T-helper 2 cell treated with Interferon-gamma antibody and Interleukin-4, amounts not matched to agents 100 ng/mL and 5 ng/mL, for 36 hours (primary cell): Measurements from ENCODE around the gene ITLN2. TPM values are rescaled to one million over a fixed set of nuclear protein-coding genes. Genes with fewer than 3 reads are reported as not detected.
"Not testable (repeated sequence)": the region's sequence is repeated elsewhere in the genome, so short reads cannot be mapped to it uniquely, and the experiment has no call there.

Experiments
- intact Hi-C: fragments of 100-400 bp; cut with micrococcal nuclease; formaldehyde crosslinking; loops from one replicate; pipeline ENCODE4 v1.15.1; 2023
- total RNA-seq: library from RNA; stranded (reverse); gene quantifications from 2 replicates; pipeline ENCODE4 v1.2.3, GENCODE V29; 2022

ITLN2 gene
- total RNA-seq, 1 donor from 2014 or later: not detected

- intact Hi-C loops: no loop called here
Observed at GRCh38 chr1:160956966-160957365, 2.4 kb upstream of the ITLN2 start.

- intact Hi-C loops: no loop called here
Observed at GRCh38 chr1:160953030-160953429, 1.6 kb downstream of the ITLN2 start.

GRCh38 chr1:160952129-160952510 lies 2.5 kb downstream of the ITLN2 start:
- intact Hi-C loops: no loop called here

GRCh38 chr1:160951443-160952128 lies 3.0 kb downstream of the ITLN2 start:
- intact Hi-C loops: loop anchor here (1.0 to 2.0 kb wide), 3 partner anchors 116 to 270 kb away; no protein-coding TSS in a partner anchor

GRCh38 chr1:160950657-160951056 lies 4.0 kb downstream of the ITLN2 start:
- intact Hi-C loops: loop anchor here (1.0 to 2.0 kb wide), 3 partner anchors 115 to 269 kb away; no protein-coding TSS in a partner anchor

- intact Hi-C loops: loop anchor here (2.0 kb wide), 1 partner anchor 173 kb away; no protein-coding TSS in a partner anchor
Observed at GRCh38 chr1:160949881-160950280, 4.7 kb downstream of the ITLN2 start.

GRCh38 chr1:160949216-160949880 lies 5.3 kb downstream of the ITLN2 start:
- intact Hi-C loops: not testable (repeated sequence)

GRCh38 chr1:160947174-160947759 lies 7.3 kb downstream of the ITLN2 start:
- intact Hi-C loops: not testable (repeated sequence)

GRCh38 chr1:160945881-160946280 lies 8.7 kb downstream of the ITLN2 start:
- intact Hi-C loops: not testable (repeated sequence)

GRCh38 chr1:160945079-160945478 lies 9.5 kb downstream of the ITLN2 start:
- intact Hi-C loops: no loop called here

GRCh38 chr1:160942926-160943325 lies 11.7 kb downstream of the ITLN2 start:
- intact Hi-C loops: no loop called here

GRCh38 chr1:160936666-160937065 lies 17.9 kb downstream of the ITLN2 start:
- intact Hi-C loops: not testable (repeated sequence)

GRCh38 chr1:160935527-160936258 lies 18.9 kb downstream of the ITLN2 start:
- intact Hi-C loops: no loop called here

- intact Hi-C loops: not testable (repeated sequence)
Observed at GRCh38 chr1:160933305-160933704, 21.3 kb downstream of the ITLN2 start.

- intact Hi-C loops: no loop called here
Observed at GRCh38 chr1:160925652-160926244, 28.9 kb downstream of the ITLN2 start.

- intact Hi-C loops: no loop called here
Observed at GRCh38 chr1:160924791-160925651, 29.6 kb downstream of the ITLN2 start.

GRCh38 chr1:160916666-160917065 lies 37.9 kb downstream of the ITLN2 start:
- intact Hi-C loops: no loop called here

GRCh38 chr1:160913229-160913628 lies 41.4 kb downstream of the ITLN2 start:
- intact Hi-C loops: not testable (repeated sequence)

GRCh38 chr1:160911925-160912324 lies 42.7 kb downstream of the ITLN2 start:
- intact Hi-C loops: no loop called here

- intact Hi-C loops: no loop called here
Observed at GRCh38 chr1:160911441-160911840, 43.2 kb downstream of the ITLN2 start.
